Activated naive CD4-positive, alpha-beta T cell treated with anti-CD3 and anti-CD28 coated beads, Interleukin-2, amount 50 U/mL, for 72 hours (primary cell): ENCODE data around the gene TBC1D9B. TPM values are rescaled to one million over a fixed set of nuclear protein-coding genes. Genes with fewer than 3 reads are reported as not detected.

Source experiments
- ATAC-seq, 2 donors: fragments of 150-1000 bp; cut with Tn5 transposase; 2 replicates each; pipeline ENCODE4 v1.10.0; 2021; ENCODE audit warnings: mild to moderate bottlenecking in 2 of 2, moderate library complexity in 2 of 2
- DNase-seq, 2 donors: peaks; one replicate each; pipeline ENCODE4 v3.0.0; 2021 to 2022; ENCODE audit warnings: low spot score in 2 of 2
- H3K27ac Mint-ChIP-seq, 2 donors: one replicate each; pipeline ENCODE4 v1.8.0; 2022; ENCODE audit warnings: mild to moderate bottlenecking in 2 of 2, mixed read lengths in 2 of 2
- H3K36me3 Mint-ChIP-seq, 2 donors: one replicate each; pipeline ENCODE4 v1.8.0; 2022; ENCODE audit warnings: mixed read lengths in 2 of 2
- H3K9me3 Mint-ChIP-seq, 2 donors: one replicate each; pipeline ENCODE4 v1.8.0; 2022; ENCODE audit warnings: mixed read lengths in 2 of 2
- total RNA-seq, 2 donors: library from RNA; stranded (reverse); gene quantifications; one replicate each; pipeline ENCODE4 v1.2.3, GENCODE V29; 2022

TBC1D9B gene
- total RNA-seq, 2 donors from 2014 or later = 21.2 to 153 TPM

DNA sequence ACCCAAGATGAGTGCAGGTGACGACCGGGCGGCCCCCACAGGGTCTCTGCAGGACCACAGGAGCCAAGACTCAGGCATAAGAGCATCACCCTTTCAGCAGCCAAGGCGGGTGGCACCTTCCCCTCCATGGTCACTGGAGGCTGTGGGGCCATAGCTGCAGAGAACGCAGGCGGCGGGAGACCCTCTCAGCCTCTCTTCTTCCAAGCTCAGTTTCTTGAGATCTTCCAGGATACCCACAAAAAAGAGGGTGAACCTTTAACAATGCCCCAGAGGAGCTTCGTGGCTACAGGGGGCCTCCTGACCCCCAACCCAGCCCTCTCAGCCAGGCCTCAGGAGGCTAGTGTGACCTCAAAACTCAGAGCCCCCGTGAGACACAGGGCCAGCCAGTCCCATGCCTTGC is 5.8 kb upstream of the TBC1D9B start:
- Mint-ChIP-seq H3K9me3 (no peaks in the 10 kb centered on the region), H3K36me3 (no peaks in the 10 kb centered on the region), H3K27ac (no peak overlapping the region)
- ATAC-seq (no peak), DNase-seq (no peak)

DNA sequence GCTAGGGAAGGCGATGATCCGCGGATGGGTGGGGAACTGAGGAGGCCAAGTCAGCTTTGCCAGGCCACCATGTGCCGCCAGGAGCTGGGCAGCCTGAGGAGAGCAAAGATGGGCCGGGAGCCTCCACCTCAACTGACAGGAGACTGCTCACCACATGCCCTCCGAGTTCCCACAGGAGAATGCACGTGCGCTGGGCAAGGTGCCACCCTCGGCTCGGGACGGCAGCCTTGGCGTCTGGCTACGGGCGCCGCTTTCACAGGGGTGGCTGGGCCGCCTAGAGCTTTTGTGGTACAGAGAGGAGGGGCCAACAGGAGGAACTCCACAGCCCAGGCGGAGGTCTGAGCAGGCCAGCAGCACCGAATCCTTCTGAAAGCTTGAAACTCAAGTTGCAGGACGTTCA is 5.3 kb upstream of the TBC1D9B start:
- H3K36me3 Mint-ChIP-seq = no peaks in the 10 kb centered on the region

GRCh38 chr5:179912386-179912785 is 4.7 kb upstream of the TBC1D9B start:
- Mint-ChIP-seq H3K36me3 (no peaks in the 10 kb centered on the region), H3K9me3 (no peaks in the 10 kb centered on the region), H3K27ac (peak overlapping the region in 1 of 2 donors; percentile 55)
- no peak for ATAC-seq
- DNase-seq = no peak

More for the DNA sequence above, 5.3 kb upstream of the TBC1D9B start:
- Mint-ChIP-seq H3K27ac (no peak overlapping the region), H3K9me3 (no peaks in the 10 kb centered on the region)
- no peak for ATAC-seq
- no peak for DNase-seq

- DNase-seq (no peak), ATAC-seq (no peak)
- H3K9me3 Mint-ChIP-seq = no peaks in the 10 kb centered on the region
- no peak overlapping the region for H3K27ac Mint-ChIP-seq
- H3K36me3 Mint-ChIP-seq = peaks cover 5 to 8% of the 10 kb centered on the region in 2 donors
Observed at GRCh38 chr5:179909224-179909623, 1.5 kb upstream of the TBC1D9B start.

DNA sequence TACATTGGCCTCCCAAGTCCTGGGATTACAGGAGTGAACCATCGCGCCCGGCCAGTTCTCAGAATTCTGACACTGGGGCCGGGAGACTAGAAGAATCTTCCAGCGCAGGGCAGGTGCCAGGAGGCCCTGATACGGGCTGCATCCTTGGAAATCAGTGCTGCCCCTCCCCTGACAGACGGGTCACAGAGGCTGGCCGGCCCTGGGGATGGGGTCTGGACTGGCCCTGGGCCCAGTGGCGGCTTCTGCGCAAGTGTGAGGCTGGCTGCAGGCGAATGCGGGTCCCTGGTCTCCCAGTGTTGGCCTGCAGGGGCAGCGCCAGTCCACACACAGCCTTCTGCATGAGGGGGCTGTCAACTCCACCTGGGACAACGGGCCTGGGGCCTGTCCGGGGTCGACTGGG is 831 bp upstream of the TBC1D9B start:
- no peaks in the 10 kb centered on the region for H3K9me3 Mint-ChIP-seq
- no peak for ATAC-seq
- no peak for DNase-seq
- peak overlapping the region in 1 of 2 donors; percentile 76 for H3K27ac Mint-ChIP-seq
- peaks cover 5 to 8% of the 10 kb centered on the region in 2 donors for H3K36me3 Mint-ChIP-seq

DNA sequence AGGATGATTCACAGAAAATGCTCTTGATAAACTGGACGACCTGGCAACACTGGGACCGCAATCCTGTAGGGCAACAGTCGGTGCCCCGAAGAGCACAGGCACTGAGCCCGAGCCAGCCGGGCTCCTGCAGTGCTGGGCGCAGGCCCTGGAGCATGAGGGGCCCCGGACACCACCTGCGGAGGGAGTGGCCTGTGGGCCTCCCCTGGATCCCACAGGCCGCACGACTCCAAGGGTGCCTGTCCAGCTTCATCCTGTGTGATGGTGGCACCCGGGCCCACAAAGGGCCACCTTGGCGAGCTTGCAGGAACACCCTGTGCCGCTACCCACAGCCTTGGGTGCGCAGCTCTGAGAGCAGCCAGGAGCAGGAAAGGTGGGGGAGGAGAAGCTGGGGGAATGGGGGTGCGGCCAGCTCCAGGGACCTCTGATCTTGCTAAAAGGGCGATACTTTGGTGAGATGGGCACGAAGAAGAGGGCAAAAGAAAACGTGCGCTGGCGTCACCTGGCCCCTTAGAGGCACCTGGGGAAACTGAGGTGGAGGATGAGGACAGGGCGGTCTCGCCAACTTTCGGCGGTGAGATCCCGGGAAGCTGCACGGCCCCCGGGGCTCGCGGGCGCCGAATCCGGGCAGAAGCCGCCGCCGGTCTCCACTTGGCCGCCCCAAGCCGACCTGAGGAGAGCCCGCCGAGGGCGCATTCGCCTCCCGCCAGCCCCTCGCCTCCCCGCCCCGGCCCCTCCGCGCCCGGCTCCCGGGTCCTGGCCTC is 722 bp downstream of the TBC1D9B start:
- Mint-ChIP-seq H3K36me3 (peaks cover 5 to 8% of the 10 kb centered on the region in 2 donors), H3K27ac (peak overlapping the region; percentile 87 to 93), H3K9me3 (no peaks in the 10 kb centered on the region)
- peak in 1 of 2 donors; percentile 35 for DNase-seq
- peak; percentile 33 to 39 for ATAC-seq

DNA sequence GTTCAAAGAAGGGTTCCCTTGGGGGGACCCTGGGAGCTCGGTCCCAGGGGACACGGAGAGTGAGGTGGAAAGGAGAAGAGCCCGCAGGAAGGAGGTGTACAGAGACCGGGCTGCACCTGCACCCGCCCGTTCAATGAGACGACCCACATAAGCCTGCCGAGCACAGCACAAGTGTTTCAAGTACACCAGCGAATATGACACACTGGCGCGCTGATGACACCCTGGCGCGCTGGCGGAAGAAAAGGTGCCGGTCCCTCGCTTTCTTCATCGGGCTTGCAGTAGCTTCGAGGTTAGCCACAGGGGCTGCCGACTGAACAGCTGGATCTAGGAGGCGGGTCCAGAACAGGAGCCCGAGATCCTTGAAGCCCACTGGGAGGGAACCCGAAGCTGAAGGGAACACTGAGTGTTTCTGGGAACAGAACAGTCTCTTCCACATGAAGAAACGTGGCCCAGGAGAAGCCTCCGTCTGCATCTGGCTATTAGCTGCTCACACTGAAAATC is 1.4 kb downstream of the TBC1D9B start:
- H3K27ac Mint-ChIP-seq = peak overlapping the region; percentile 29 to 87
- DNase-seq = no peak
- H3K36me3 Mint-ChIP-seq = peaks cover 5 to 8% of the 10 kb centered on the region in 2 donors
- H3K9me3 Mint-ChIP-seq = no peaks in the 10 kb centered on the region
- no peak for ATAC-seq

DNA sequence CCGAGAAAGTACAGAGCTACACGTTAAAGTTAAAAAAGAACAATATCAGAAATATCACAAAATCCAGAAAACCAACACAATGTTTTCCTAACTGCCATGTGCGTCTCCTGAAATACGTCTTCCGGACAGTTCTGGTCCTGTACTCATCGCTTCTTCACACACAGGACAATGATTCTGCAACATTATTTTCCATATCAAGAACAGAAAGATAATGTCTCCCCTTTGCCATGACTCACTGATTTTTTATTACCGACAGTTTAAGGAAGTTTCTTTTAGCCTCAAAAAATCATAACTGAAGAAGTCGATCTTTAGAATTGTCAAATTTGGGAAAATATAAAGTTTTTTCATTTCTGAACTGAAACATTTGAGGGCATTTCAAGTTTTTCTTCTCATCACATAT is 2.5 kb downstream of the TBC1D9B start:
- peak overlapping the region in 1 of 2 donors; percentile 60 for H3K27ac Mint-ChIP-seq
- ATAC-seq = no peak
- no peak for DNase-seq
- H3K36me3 Mint-ChIP-seq = peaks cover 5 to 8% of the 10 kb centered on the region in 2 donors
- H3K9me3 Mint-ChIP-seq = no peaks in the 10 kb centered on the region

DNA sequence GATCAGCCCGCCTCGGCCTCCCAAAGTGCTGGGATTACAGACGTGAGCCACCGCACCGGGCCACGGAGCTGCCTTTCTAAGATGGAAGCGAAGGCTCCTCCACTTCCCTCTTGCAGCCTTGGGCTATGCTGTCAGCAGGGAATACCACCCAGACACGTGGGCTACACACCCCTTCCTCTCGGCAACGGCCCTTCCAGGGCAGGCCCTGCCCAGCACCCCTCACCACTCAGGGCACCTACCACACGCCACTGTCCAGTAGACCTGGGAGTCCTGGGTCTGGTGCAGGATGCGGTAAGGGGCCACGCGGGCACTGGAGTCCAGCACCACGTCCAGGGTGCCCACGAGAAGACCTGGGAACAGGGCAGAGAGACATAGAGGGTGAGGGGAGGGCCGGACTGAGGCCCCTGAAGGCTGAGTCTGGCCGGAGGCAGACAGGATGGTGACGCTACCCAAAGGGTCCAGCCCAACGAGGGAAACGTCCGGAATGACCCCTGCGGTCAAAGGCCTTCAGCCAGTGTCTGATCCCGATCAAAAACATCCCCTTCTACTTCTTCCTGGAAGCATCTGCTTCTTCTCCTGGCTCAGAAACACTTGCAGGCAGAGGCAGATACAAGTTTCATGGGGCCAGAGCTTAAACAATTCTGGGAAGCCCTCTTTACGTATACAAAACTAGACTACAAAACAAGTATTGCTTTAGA is 3.1 kb downstream of the TBC1D9B start:
- Mint-ChIP-seq H3K27ac (peak overlapping the region; percentile 47 to 79), H3K9me3 (no peaks in the 10 kb centered on the region), H3K36me3 (peaks cover 5 to 8% of the 10 kb centered on the region in 2 donors)
- ATAC-seq (no peak), DNase-seq (no peak)

DNA sequence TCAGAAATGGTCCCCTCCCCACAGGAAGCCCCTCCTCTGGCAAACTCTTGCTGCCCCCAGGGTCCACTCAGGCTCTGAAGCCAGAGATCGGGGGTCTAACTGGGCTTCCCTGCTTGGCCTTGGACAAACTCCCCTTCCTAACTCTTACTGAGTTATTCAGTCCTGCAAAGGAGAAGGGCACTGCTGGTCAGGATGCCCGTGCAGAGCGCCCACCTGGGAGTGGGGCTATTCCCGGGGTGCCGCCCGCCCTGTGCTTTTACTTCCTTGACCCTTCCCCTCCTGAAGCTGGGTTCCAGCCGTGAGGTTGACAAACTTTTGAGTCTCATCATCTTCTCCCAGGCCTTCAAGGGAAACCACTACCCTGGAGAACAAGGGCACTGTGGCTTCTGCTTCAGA is 4.9 kb downstream of the TBC1D9B start:
- H3K36me3 Mint-ChIP-seq = peaks cover 5 to 14% of the 10 kb centered on the region in 2 donors
- H3K27ac Mint-ChIP-seq = no peak overlapping the region
- no peaks in the 10 kb centered on the region for H3K9me3 Mint-ChIP-seq
- DNase-seq = no peak
- ATAC-seq = no peak

DNA sequence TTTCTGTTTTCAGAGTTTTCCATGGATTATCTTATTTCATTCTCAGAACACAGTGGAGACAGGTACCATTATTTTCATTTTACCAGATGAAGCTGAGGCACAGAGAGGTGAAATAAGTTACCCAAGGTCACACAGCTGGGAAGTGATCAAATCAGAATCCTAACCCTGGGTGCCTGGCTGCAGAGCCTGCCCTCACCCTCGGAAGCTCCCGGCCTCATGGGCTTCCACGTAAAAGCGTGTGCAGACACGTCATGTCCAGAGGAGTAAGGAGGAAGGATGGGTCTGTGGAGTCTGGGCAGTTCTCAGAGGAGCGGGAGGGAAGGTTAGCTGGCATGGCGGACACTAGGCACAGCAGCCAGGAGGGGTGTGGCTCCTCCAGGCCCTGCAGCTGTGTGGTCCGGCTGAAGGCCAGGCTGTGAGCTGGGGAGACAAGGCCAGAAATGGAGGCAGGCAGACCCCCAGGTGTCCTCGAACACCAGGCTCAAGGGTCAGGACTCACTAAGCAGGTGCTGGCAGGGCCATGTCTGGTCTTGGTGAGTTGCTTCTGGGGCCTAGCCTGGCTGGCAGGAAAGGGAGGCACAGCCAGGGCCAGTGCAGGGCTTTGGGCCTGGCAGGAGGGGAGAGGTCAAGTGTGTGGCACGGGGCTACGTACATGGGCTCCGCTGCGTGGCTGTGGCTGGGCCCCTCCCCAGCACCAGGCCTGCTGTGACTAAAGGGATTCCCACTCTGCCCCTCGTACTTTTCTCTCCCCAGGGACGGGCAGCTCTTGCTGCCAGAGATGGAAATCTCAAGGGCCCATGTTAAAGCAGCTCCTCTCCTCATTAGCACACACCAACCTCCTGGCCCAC is 5.6 kb downstream of the TBC1D9B start:
- no peak for DNase-seq
- Mint-ChIP-seq H3K36me3 (peaks cover 9 to 19% of the 10 kb centered on the region in 2 donors), H3K27ac (peak overlapping the region; percentile 26), H3K9me3 (no peaks in the 10 kb centered on the region)
- no peak for ATAC-seq

DNA sequence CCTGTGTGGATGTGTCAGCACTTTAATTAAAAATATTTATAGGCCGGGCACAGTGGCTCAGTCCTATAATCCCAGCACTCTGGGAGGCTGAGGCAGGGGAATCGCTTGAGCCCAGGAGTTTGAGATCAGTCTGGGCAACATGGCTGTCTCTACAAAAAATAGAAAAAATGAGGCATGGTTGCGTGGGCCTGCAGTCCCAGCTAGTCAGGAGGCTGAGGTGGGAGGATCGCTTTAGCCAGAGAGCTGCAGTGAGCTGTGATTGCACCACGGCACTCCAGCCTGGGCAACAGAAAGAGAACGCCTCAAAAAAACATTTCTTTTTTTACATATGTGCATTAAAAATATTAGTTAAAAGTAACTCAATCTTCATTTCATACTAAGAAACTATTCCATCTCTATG is 6.2 kb downstream of the TBC1D9B start:
- Mint-ChIP-seq H3K9me3 (no peaks in the 10 kb centered on the region), H3K36me3 (peaks cover 9 to 18% of the 10 kb centered on the region in 2 donors), H3K27ac (peak overlapping the region in 1 of 2 donors; percentile 26)
- DNase-seq (no peak), ATAC-seq (no peak)

- ATAC-seq (no peak), DNase-seq (no peak)
- peaks cover 4 to 11% of the 10 kb centered on the region in 2 donors for H3K36me3 Mint-ChIP-seq
- H3K27ac Mint-ChIP-seq = no peak overlapping the region
- H3K9me3 Mint-ChIP-seq = no peaks in the 10 kb centered on the region
Observed at GRCh38 chr5:179900711-179901110, 7.0 kb downstream of the TBC1D9B start.

DNA sequence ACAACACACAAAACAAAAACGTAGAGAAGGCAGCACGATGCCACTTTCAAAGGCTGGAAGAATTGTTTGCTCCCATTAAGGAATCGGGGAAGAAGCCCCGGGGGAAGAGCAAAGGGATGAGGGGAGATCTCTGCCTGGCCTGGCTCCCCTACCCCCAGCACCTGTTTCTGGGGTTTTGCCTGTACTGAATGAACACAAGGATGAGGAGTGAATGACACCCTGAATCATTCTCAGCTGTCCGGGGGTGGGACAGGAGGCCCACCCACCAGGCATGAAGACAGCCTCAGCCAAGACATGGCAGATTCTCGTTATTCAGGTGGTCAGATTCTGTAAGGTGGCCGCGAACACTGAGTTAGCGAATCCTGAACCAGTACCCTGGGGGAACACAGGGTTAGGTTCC is 7.5 kb downstream of the TBC1D9B start:
- ATAC-seq (no peak), DNase-seq (no peak)
- peak overlapping the region; percentile 43 to 73 for H3K27ac Mint-ChIP-seq
- H3K9me3 Mint-ChIP-seq = no peaks in the 10 kb centered on the region
- H3K36me3 Mint-ChIP-seq = peaks cover 4 to 11% of the 10 kb centered on the region in 2 donors

- ATAC-seq (no peak), DNase-seq (no peak)
- no peak overlapping the region for H3K27ac Mint-ChIP-seq
- peaks cover 4 to 15% of the 10 kb centered on the region in 2 donors for H3K36me3 Mint-ChIP-seq
- no peaks in the 10 kb centered on the region for H3K9me3 Mint-ChIP-seq
Observed at GRCh38 chr5:179895861-179896260, 11.8 kb downstream of the TBC1D9B start.

DNA sequence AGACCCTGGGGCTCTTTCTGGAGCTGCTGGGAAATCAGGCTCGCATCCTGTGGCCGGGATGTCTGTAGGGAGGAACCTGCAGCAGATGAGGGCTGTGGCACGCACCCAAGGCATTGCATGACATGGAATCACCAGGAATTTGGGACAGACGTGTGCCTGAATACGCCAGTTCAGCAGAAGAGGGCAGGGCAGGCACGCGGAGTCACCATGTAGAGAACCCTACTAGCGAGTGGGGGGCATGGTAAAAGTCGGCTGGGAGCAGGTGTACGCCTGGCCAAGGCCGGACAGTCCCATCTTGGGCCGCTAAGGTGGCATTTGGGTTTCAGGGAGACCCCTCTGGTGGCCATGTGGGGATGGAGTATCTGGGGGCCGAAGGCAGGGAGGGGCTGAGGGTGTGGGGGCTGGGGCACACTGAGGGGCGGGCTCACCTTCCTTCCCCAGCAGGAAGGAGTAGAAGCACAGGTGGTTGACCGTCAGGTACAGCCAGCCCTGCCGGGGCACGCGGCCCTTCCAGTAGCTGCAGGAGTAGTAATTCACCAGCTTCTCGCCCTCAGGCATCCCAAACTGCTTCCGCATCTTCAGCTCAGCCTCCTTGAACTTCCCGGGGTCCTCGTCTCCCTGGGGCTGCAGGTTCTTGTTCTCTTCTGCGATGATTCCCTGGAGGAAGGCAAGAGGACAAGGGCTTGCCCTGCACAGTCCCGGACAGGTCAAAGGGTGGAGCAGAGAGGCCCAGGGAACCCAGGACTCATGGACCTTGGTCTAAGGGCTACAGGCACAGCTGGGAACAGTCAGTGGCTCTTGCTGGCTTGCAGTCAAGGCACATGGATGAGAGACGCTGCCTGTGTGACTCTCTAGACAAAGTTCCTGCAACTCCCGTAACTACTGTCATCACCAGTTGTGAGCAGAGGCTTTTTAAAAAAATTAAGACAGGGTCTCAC is 13.5 kb downstream of the TBC1D9B start:
- H3K9me3 Mint-ChIP-seq = no peaks in the 10 kb centered on the region
- DNase-seq (no peak), ATAC-seq (no peak)
- H3K36me3 Mint-ChIP-seq = peaks cover 7 to 15% of the 10 kb centered on the region in 2 donors
- no peak overlapping the region for H3K27ac Mint-ChIP-seq
